ENCODE measurements around the gene KCNMA1. TPM values are rescaled to one million over a fixed set of nuclear protein-coding genes. Genes with fewer than 3 reads are reported as not detected.

KCNMA1 gene
- total and polyA plus RNA-seq, 2 donors from 2014 or later, result 4.2 to 8.9 TPM

- DNase-seq (no peak), FAIRE-seq (no peak)
- H3K27me3 ChIP-seq (ENCODE audit: control insufficient read depth, insufficient read depth, low read length), result no peaks in the 10 kb centered on the region
- intact Hi-C loops (cut with DNase I), result no loop called here
- H3K9ac ChIP-seq (ENCODE audit: low read length in 3 of 3), result no peak overlapping the region
- H3K9me3 ChIP-seq (ENCODE audit: control insufficient read depth in 2 of 3, insufficient read depth in 1 of 3, low read length in 3 of 3), result no peaks in the 10 kb centered on the region
- no peaks in the 10 kb centered on the region for H3K4me1 ChIP-seq (ENCODE audit: control insufficient read depth in 2 of 3, insufficient read depth in 2 of 3, low read depth in 1 of 3, low read length in 3 of 3)
- TF ChIP-seq, protein P1, sequence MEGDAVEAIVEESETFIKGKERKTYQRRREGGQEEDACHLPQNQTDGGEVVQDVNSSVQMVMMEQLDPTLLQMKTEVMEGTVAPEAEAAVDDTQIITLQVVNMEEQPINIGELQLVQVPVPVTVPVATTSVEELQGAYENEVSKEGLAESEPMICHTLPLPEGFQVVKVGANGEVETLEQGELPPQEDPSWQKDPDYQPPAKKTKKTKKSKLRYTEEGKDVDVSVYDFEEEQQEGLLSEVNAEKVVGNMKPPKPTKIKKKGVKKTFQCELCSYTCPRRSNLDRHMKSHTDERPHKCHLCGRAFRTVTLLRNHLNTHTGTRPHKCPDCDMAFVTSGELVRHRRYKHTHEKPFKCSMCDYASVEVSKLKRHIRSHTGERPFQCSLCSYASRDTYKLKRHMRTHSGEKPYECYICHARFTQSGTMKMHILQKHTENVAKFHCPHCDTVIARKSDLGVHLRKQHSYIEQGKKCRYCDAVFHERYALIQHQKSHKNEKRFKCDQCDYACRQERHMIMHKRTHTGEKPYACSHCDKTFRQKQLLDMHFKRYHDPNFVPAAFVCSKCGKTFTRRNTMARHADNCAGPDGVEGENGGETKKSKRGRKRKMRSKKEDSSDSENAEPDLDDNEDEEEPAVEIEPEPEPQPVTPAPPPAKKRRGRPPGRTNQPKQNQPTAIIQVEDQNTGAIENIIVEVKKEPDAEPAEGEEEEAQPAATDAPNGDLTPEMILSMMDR (IDR thresholded peaks at IDR 0.05; ENCODE audit: borderline replicate concordance, extremely low read depth, insufficient read depth), result no peak
- H3K36me3 ChIP-seq (ENCODE audit: control insufficient read depth in 2 of 3, insufficient read depth in 3 of 3, low read length in 3 of 3), result no peaks in the 10 kb centered on the region
- H3K27ac ChIP-seq (ENCODE audit: low read depth in 2 of 2, low read length in 2 of 2), result no peak overlapping the region
- no peak overlapping the region for H3K4me3 ChIP-seq (ENCODE audit: low read length in 3 of 3)
Measured at GRCh38 chr10:77268721-77269120, 368.9 kb downstream of the KCNMA1 start.

DNA sequence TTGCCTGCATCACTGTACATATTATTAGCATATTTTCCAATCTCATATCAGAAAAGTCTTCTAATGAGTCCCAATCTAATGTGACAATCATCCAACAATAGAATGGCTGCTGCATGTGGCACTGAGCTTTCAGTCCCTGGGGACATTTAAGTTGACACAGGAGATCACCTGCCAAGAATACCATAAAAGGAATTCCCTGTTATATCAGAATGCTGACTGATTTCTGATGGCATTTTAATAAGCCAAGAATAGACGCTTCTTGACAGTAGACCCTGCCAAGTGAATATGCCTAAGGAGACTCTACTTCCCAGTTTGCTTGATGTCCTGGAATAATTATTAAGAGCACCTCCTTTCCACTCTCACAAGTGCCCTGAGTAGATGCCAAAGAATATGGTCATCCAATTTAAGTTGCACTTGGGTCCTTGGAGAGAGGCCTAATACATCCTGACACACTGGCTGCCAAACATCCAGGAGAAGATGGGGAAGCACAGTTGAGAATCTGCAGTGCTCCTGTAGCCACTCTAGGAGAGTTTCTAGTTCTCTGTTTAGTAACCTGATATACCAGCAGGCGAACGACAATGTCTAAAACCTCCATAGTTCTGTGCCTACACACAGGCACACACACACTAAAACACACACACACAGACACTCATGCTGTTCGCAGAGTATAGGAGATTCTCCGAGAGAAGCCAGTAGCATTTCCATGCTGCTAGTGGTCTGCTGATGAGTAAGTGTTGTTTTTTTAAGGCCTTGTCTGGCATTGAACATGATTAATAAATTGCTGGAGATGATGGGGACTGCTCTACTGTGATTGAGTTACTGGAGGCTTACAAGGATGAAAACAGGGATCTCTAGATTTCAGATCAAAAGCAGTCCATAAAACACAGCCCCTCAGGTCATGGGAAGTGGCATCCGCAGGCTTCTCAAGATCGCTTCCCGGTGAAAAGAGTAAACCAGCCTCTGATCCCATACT, 369.6 kb downstream of the KCNMA1 start:
- no peaks in the 10 kb centered on the region for H3K27me3 ChIP-seq (ENCODE audit: control insufficient read depth, insufficient read depth, low read length)
- no peak overlapping the region for H3K4me3 ChIP-seq (ENCODE audit: low read length in 3 of 3)
- FAIRE-seq (no peak), DNase-seq (no peak)
- intact Hi-C loops (cut with DNase I), result no loop called here
- no peaks in the 10 kb centered on the region for H3K36me3 ChIP-seq (ENCODE audit: control insufficient read depth in 2 of 3, insufficient read depth in 3 of 3, low read length in 3 of 3)
- TF ChIP-seq, protein P1 (IDR thresholded peaks at IDR 0.05; ENCODE audit: borderline replicate concordance, extremely low read depth, insufficient read depth), result no peak
- no peaks in the 10 kb centered on the region for H3K4me1 ChIP-seq (ENCODE audit: control insufficient read depth in 2 of 3, insufficient read depth in 2 of 3, low read depth in 1 of 3, low read length in 3 of 3)
- H3K27ac ChIP-seq (ENCODE audit: low read depth in 2 of 2, low read length in 2 of 2), result no peak overlapping the region
- H3K9me3 ChIP-seq (ENCODE audit: control insufficient read depth in 2 of 3, insufficient read depth in 1 of 3, low read length in 3 of 3), result no peaks in the 10 kb centered on the region
- no peak overlapping the region for H3K9ac ChIP-seq (ENCODE audit: low read length in 3 of 3)

- Histone ChIP-seq H3K27me3 (ENCODE audit: control insufficient read depth, insufficient read depth, low read length) (no peaks in the 10 kb centered on the region), H3K9ac (ENCODE audit: low read length in 3 of 3) (no peak overlapping the region), H3K4me1 (ENCODE audit: control insufficient read depth in 2 of 3, insufficient read depth in 2 of 3, low read depth in 1 of 3, low read length in 3 of 3) (no peaks in the 10 kb centered on the region), H3K27ac (ENCODE audit: low read depth in 2 of 2, low read length in 2 of 2) (no peak overlapping the region), H3K9me3 (ENCODE audit: control insufficient read depth in 2 of 3, insufficient read depth in 1 of 3, low read length in 3 of 3) (no peaks in the 10 kb centered on the region), H3K4me3 (ENCODE audit: low read length in 3 of 3) (no peak overlapping the region), H3K36me3 (ENCODE audit: control insufficient read depth in 2 of 3, insufficient read depth in 3 of 3, low read length in 3 of 3) (no peaks in the 10 kb centered on the region)
- intact Hi-C loops (cut with DNase I), result no loop called here
- TF ChIP-seq, protein P1 (IDR thresholded peaks at IDR 0.05; ENCODE audit: borderline replicate concordance, extremely low read depth, insufficient read depth), result no peak
- FAIRE-seq, result no peak
- DNase-seq, result no peak
Measured at GRCh38 chr10:77266242-77266641, 371.4 kb downstream of the KCNMA1 start.

All from kidney (tissue), 14 donors.